ENCODE data around the gene CBLL1.

Gene CBLL1

DNA sequence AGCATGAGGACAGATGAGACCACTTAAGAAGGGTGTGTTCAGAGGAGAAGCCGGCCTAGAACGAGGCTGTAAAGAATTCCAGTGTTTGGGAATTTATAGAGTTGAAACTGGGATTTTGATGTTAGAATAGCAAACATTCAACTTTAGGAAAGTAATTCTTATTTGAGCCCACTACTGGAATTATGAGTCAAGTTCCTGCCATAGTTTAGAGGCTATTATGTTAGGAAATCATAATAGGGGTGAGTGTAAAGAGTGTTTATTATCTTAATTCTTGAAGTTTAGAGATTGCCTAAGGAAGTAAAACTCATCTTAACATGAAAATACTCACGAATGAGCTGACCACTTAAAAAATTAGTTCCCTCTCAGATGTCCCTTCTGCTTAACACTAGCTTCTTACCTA is 2.1 kb downstream of the CBLL1 start:
- no peak for DNase-seq

DNA sequence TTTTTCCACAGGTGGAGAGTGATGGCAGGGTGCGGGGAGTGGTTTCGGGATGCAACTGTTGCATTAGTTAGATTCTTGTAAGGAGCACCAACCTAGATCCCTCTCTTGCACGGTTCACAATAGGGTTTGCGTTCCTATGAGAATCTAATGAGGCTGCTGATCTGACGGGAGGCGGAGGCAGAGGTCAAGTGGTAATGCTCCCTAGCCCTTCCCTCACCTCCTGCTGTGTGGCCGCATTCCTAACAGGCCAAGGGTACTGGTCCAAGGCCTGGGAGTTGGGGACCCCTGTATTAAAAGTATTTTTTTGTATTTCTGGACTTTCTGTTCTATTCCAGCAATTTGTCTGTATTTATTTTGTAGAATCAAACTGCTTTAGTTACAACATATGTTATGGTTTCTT is 7.2 kb downstream of the CBLL1 start:
- no peak for DNase-seq

DNA sequence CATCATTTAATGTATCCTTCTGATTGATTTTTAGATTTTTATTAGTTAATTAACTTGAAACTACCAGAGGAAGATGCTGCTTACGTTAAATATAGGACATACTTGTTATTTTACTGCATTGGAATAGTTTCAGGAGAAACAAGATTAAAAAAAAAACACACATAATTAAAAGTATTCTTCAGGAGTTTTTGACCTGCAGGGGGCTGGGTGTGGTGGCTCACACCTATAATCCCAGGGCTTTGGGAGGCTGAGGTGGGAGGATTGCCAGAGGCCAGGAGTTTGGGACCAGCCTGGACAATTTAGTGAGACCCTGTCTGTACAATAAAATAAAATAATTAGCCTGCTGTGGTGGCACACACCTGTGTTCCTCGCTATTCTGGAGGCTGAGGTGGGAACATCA is 10.7 kb downstream of the CBLL1 start:
- no peak for DNase-seq

DNA sequence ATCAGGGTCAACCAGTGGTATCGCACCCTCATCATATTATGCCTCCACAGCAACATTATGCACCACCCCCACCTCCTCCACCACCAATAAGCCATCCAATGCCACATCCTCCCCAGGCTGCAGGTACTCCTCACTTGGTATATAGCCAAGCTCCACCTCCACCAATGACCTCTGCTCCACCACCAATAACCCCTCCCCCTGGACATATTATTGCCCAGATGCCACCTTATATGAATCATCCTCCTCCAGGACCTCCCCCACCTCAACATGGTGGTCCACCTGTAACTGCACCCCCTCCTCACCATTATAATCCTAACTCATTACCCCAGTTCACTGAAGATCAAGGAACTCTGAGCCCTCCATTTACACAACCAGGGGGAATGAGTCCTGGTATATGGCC is 14.7 kb downstream of the CBLL1 start:
- DNase-seq = no peak

DNA sequence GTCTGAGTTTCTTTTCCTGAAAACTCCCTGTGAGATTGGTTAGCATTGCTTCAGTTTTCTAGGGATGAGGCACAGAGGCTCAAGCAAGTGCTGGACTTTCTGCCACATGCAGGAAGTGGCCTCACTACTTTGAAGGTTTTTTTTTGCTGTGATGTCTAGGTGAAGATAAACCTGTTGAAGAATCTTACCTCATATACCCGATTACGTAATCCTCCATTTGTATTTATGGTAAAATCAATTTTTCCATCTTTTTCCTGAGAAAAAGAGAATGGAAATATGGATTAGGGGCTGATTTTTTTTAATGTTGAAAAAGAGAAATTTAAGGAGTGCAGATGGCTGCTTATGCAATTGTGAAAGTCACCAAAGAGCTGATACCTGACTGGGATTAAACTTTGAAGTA is 23.4 kb downstream of the CBLL1 start:
- no peak for DNase-seq

DNA sequence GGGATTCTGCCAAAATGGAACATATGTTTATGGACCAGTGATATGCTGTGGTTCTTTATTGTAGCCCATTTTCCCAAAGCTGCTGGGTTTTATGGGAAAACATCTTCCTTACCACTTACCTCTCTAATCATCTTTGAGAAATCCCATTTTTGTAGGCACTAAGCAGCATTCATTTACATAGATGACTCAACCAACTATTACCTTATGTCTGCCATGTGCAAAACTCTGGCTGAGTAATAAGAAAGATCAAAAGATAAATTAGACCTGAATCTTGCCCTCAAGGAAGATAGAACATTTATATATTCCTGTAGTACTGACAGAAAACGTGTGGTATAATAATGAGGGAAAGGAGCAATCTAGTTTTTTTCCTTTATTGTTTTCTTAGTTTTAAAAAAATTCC is 24.3 kb downstream of the CBLL1 start:
- no peak for DNase-seq

DNA sequence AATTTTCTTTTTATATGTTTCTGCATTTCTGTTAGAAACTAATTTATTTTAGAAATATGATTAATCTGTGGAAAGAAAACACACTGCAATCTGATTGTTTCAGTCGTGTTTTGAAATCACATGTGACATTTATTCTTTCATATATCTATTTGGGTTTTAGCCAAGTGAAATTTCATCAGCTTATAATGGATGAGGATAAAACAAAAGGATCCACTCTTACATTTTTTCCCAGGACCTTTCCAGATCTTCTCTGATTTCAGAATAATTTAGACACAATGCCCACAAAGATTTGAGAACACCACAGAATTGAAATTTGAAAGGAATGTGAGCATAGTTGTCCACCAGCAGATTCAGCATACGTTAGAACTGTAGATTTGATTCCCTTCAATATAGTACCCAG is 29.1 kb downstream of the CBLL1 start:
- DNase-seq = no peak

DNA sequence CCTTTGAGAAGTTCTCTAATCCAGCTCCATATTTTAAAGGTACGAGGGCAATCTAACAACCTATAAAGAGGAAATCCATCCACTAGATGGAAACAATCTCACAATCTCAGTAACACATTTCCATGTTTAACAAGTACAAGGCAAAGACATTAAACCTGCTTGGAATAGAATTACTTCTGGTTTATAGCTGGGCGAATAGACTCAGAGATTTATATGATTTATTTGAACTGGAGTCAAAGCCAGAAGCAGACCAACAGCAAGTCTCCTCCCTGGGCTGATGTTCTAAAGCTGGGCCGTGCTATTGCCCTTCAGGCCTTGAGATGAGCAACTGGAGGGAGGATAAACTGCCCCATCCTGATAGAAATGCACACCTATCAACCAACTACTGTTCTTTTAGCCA is 33.8 kb downstream of the CBLL1 start:
- no peak for DNase-seq

DNA sequence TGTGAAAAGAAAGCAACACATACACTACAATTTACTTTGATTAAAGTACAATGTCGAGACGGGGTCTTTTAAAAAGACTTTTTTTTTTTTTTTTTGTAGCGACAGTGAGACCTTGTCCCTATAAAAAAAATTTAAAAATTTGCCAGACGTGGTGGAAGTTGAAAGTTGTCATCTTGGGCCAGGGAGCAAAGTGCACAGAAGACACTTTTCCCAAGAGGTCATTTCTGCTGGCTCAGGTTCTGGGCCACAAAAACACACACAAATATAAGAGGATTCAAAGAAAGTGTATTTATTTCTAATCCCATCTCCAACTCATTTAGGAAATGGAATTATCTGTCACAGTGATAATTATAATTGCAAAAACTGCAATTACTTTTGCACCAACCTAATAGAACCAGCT is 34.3 kb downstream of the CBLL1 start:
- no peak for DNase-seq

DNA sequence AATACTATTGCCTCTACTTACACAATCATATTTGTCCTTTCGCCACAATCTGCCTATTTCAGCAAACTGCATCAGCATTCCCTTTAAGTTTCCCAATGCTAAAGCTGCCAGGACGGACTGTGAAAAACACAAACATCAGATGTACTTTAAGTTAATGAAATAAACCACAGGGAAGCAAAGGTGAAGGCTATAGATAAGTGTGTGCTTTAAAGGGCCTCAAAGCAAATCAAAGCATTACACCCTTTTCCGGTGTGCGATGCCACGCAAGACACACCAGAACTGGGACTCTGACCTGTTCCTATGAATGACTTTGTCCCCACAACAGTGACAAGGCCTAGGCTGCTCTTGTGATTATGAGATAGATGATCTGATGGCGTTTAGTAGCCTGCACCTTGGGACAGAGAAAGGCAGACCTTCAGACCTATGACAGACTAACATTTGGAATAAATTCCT is 35.7 kb downstream of the CBLL1 start:
- no peak for DNase-seq

DNA sequence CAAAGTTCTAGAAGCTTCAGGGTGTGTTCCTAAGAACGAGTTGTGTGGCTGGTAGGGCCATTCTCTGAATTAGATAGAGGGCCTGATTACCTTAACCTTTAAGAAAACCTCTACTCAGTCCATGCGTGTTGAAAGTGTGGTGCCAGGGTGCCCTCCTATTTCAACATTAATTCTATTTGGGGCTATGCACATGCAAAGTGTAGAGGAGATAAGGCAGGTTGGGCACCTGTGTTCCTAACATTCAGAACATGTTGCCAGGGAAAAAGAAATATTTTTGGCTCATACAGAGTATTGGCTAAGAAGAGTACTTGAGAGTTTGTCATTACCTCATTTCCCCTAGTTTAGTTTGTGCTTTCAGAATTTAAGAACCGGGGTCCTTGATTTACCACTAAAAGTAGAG is 38.4 kb downstream of the CBLL1 start:
- DNase-seq = no peak

DNA sequence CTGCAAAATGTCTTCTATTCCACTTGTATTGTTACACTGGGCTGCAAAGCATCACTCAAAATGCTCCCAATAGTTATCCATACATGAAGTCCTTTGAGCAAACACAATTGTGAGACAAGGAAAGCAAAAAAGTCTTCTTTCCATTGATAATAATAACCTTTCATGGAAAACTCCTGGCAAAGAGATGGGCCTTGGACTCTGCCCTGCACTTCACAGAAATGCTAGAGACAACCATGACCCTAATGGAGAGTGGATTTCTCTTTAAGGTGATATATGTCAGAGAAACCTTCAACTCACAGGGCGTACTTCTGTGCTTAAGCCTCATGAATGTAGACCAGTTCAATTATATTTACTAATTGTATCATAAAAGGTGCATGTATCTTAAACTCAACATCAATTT is 39.7 kb downstream of the CBLL1 start:
- DNase-seq = no peak

DNA sequence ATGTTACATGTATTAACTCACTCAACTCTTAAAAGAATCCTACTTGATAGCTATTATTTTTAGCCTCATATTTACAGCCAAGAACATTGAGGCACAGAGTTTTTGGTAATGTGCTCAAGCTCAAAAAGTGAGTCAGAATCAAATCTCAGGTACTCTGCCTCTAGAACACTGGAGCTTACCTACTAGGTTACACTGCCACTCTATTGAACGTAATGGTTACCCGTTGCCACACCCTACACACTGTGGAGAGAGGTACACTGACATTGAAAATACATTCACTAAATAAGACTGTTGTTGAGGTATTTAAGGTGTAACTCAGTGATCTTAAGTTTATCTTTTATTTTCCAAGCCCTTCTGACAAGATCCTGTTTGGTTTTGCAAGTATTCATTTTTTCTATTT is 41.2 kb downstream of the CBLL1 start:
- no peak for DNase-seq

DNA sequence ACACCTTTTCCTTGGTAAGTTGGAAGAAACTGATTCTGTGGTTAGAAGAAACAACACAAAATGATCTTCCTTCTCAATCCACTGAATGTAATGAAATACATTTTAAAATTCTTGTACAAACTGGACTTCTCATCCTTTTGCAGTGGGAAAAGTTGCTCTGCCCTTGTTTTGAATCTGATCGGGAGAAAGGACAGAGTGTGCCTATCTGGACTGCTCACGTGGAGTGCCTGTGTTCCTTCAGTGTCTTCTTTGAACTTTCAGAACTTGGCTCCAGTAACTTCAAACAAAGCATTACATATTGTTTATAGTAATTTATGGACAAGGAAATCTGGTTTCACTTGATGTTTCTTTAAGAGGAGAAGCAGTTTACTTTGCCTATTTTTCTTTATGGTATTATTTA is 42.0 kb downstream of the CBLL1 start:
- no peak for DNase-seq

DNA sequence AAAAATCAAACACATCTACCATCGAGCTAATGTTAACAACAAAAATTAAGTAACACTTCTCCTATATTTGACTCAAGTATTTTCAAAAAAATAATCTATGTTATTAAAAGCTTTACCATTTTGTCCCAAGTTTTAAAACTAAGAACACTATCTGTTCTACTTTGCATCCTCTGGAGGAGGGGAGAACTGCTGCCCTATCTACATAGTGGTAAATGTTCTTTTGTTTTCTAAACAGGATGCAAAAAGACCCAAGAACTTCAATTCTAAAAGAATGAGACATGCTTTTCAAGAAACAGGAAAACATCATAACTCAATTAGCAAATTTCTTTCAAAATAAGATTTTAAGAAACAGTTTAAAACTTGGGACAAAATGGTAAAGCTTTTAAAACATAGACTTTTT is 44.3 kb downstream of the CBLL1 start:
- DNase-seq = no peak

DNA sequence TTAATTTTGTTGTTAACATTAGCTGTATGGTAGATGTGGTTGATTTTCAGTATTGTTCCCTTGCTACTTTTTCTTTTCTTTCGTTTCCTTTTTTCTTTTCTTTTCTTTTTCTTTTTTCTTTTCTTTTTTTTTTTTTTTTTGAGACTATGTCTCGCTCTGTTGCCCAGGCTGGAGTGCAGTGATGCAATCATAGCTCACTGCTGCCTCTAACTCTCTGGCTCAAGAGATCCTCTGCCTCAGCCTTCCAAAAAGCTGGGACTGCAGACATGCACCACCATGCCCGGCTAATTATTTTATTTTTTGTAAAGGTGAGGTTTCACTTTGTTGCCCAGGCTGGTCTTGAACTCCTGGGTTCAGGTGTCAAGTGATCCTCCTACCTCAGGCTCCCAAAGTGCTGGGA is 44.7 kb downstream of the CBLL1 start:
- DNase-seq = no peak

DNA sequence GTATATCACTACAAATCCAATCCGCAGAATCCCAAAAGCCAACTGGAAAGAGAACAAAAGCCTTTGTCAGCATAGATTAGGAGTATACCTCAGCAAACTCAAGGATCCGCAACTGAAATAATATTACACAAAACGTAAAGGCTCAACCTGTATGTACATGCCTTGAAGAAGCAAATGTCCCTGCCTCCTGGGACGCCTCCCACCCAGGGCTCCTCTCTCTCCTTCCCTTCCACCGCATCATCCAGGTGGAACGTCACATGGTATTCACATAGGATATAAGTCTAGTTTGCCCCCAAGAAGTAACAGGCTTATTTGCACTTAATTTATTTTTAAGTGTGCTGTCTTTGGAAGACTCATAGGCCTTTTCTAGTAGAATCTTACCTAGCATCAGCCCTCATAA is 45.7 kb downstream of the CBLL1 start:
- DNase-seq = no peak

DNA sequence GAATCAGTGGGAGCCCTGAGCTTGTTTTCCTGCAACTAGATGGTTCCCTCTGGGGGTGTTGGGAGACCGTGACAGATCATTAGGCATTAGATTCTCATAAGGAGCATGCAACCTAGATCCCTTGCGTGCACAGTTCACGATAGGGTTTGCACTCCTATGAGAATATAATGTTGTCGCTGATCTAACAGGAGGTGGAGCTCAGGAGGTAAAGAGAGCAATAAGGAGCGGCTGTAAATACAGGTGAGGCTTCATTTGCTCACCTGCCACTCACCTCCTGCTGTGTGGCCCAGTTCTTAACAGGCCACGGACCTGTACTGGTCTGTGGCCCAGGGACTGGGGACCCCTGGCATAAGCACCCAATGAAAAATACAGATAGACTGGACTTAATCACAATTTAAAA is 48.4 kb downstream of the CBLL1 start:
- no peak for DNase-seq

DNA sequence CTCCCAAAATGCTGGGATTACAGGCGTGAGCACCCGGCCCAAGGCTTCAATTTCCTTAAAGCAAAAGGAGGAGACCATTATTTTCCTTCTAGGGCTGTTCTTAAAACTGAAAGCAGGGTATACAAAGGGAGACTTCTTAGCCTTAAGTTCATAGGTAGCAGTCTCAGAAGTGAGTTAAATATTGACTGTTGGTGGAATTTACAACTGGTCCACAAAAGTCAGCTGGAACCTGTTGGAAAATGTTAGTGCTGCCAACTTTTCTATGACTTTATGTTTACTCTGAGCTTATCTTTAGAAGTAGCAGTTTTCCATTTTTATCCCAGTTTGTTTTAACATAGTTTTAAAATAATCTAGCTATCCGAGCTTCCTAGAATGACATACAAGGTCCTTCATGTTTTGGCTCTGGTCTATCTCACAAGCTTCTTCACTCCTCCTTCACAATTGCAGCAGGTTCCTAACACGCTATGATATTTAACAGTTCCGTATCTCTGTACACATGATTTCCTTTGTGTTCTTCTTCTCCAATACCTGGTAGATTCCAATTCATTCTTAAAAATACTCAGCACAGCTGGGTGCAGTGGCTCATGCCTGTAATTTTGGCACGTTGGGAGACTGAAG is 55.8 kb downstream of the CBLL1 start:
- no peak for DNase-seq

DNA sequence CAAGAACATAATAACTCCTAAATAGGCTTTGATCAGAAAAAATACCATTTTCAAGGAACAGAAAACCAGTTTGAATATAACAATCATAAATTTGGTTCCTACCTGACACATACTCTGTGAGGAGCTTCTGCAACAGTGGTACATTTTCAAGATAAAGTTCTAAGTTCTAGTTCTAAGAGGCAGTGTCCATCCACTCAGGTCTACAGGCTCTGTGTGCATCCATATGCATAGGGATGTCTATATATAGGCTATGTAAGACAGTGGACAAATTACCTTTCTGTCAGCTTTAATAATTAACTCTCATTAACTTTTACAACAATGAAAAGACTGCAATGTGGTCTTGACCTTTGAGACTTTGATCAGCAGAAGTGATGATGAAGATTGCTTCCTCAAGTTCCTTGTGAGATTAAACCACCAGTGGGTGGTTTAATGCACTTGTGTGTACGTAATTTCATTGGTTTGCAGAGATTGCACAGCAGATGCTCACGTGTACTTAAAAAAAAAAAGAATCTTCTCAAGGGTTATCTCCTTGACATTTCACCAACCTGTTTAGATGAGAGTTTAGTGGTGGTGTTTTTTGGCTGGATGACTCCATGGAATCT is 59.2 kb downstream of the CBLL1 start, which contains the start of gene SLC26A3:
Gene SLC26A3, minus strand, starts transcription at position 215 of the 602 bp plus-strand sequence. CDS start 8,714 bp downstream, outside the sequence.
- DNase-seq = no peak

DNA sequence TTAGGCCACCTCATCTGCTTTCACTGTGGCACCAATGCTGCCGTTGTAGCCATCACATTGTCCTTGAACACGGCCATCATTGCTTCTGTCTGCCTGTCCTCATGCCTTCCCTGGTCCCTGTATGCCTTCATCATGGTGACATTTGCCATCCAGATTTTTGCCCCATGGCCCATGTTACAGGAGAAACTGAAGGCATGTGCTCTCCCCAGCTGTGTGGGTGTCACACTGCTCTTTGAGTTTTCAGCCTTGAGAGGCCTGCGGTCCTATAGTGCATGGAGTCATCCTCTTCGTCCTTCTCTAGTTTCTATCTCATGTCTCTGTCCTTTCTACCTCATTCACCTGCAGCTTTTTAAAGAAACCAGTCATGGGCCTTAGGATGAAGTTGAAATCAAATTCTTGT is 65.2 kb downstream of the CBLL1 start:
- DNase-seq = no peak

DNA sequence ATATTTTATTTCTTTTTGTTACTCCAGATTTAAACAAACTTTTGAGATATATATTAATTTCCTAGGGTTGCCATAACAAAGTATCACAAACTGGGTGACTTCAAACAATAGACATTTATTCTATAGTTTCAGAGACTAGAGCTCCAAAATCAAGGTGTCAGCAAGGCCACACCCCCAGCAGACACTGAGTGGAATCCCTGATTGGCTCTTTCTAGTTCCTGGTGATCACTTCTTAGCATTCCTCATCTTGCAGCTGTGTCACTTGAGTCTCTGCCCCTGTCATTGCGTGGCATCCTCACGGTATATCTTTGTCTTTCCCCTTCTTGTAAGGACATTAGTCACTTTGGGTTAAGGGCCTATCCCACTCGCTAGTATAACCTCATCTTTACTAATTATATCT is 66.7 kb downstream of the CBLL1 start:
- DNase-seq = peak in 1 of 2 experiments; percentile 6
